H1 (cell line): ENCODE results near the gene METAP1D. TPM values are rescaled to one million over a fixed set of nuclear protein-coding genes. Genes with fewer than 3 reads are reported as not detected.
"Not testable (repeated sequence)": the region's sequence is repeated elsewhere in the genome, so short reads cannot be mapped to it uniquely, and the experiment has no call there.

Source experiments
- CTCF ChIA-PET: fragments of 300-600 bp; sonication (Branson Sonifier 250); formaldehyde crosslinking; loops from one replicate; lab custom pipeline; 2021; ENCODE audit not compliant: partially characterized antibody; lab: Charles Lee
- POLR2A ChIA-PET: fragments of 300-600 bp; sonication (Branson Sonifier 250); formaldehyde crosslinking; loops from one replicate; lab custom pipeline; 2021; ENCODE audit warnings: inconsistent platforms; ENCODE audit not compliant: partially characterized antibody; lab: Charles Lee
- DNase-seq, 2 experiments: peaks; one replicate each; pipeline versions ENCODE4 v3.0.0 to v3.0.0-alpha.2; 2010 to 2022; ENCODE audit warnings: low spot score in 2 of 2, low read depth in 1 of 2, mixed read lengths in 1 of 2
- FAIRE-seq: peaks from 2 replicates; lab custom pipeline; 2011; peaks lifted over from hg19 to GRCh38; lab: Jason Lieb, UNC
- H2AFZ ChIP-seq: 2 replicates; pipeline ENCODE4 v1.8.1; 2012; ENCODE audit warnings: low read length, inconsistent platforms
- H2AK5ac ChIP-seq: 2 replicates; pipeline ENCODE4 v1.6.1; 2013; ENCODE audit warnings: low read depth, low read length
- H2BK120ac ChIP-seq: replicated peaks from 2 replicates; pipeline ENCODE3; 2013; ENCODE audit warnings: low read depth, low read length, inconsistent platforms
- H2BK12ac ChIP-seq: 2 replicates; pipeline ENCODE4 v1.6.1; 2013; ENCODE audit warnings: low read depth, low read length
- H2BK15ac ChIP-seq: 2 replicates; pipeline ENCODE4 v1.6.1; 2013; ENCODE audit warnings: low read length
- H2BK20ac ChIP-seq: 2 replicates; pipeline ENCODE4 v1.6.1; 2013; ENCODE audit warnings: low read length
- H2BK5ac ChIP-seq: 2 replicates; pipeline ENCODE4 v1.6.1; 2013; ENCODE audit warnings: low read depth, low read length
- H3K14ac ChIP-seq: 2 replicates; pipeline ENCODE4 v1.6.1; 2013; ENCODE audit warnings: inconsistent platforms; ENCODE audit not compliant: insufficient read length
- H3K18ac ChIP-seq: 2 replicates; pipeline ENCODE4 v1.6.1; 2013; ENCODE audit warnings: low read length; ENCODE audit errors: extremely low read depth
- H3K23ac ChIP-seq: 2 replicates; pipeline ENCODE4 v1.6.1; 2013; ENCODE audit warnings: inconsistent platforms; ENCODE audit not compliant: insufficient read length
- H3K23me2 ChIP-seq: 2 replicates; pipeline ENCODE4 v1.6.1; 2013; ENCODE audit warnings: low read depth, low read length
- H3K27ac ChIP-seq: 2 replicates; pipeline ENCODE4 v1.6.1; 2011; ENCODE audit warnings: low read depth, low read length, inconsistent platforms
- H3K27me3 ChIP-seq, 4 experiments: replicated peaks in 1 of 4; 1 replicate in 1 of 4; 2 replicates in 3 of 4; pipeline versions ENCODE4 v1.6.1 to v1.8.1; 2011 to 2013; ENCODE audit warnings: low read length in 3 of 4, mild to moderate bottlenecking in 3 of 4, inconsistent platforms in 2 of 4, mixed read lengths in 2 of 4, moderate library complexity in 1 of 4; ENCODE audit not compliant: control insufficient read depth in 3 of 4, insufficient read depth in 3 of 4; ENCODE audit errors: extremely low read depth in 1 of 4
- H3K36me3 ChIP-seq, 4 experiments: 2 replicates each; pipeline versions ENCODE4 v1.6.1 to v1.8.1; 2011 to 2013; ENCODE audit warnings: mild to moderate bottlenecking in 4 of 4, low read length in 3 of 4, moderate library complexity in 2 of 4, control low read depth in 1 of 4, inconsistent platforms in 1 of 4; ENCODE audit not compliant: insufficient read depth in 4 of 4, control insufficient read depth in 2 of 4
- H3K4ac ChIP-seq: replicated peaks from 2 replicates; pipeline ENCODE3; 2013; ENCODE audit warnings: low read length, low read depth, mixed read lengths, inconsistent platforms; ENCODE audit not compliant: insufficient read length
- H3K4me1 ChIP-seq, 4 experiments: replicated peaks in 1 of 4; 1 replicate in 1 of 4; 2 replicates in 3 of 4; pipeline versions ENCODE4 v1.6.1 to v1.8.1; 2011 to 2013; ENCODE audit warnings: low read length in 3 of 4, inconsistent platforms in 2 of 4, mixed read lengths in 1 of 4; ENCODE audit not compliant: insufficient read depth in 4 of 4, control insufficient read depth in 3 of 4
- H3K4me2 ChIP-seq, 2 experiments: 2 replicates each; pipeline versions ENCODE4 v1.6.1 to v1.8.1; 2011 to 2013; ENCODE audit warnings: low read depth in 2 of 2, low read length in 2 of 2, control low read depth in 1 of 2, inconsistent platforms in 1 of 2, mild to moderate bottlenecking in 1 of 2; ENCODE audit not compliant: insufficient read depth in 1 of 2
- H3K4me3 ChIP-seq, 4 experiments: fragments of 200-600, 300-600 bp in 1 of 4; sonication (generic), shearing (Covaris generic), sonication (Bioruptor Twin) in 1 of 4; 2 replicates each; pipeline versions ENCODE4 v1.5.1 to v1.8.1; 2011 to 2016; ENCODE audit warnings: low read length in 4 of 4, low read depth in 3 of 4, control low read depth in 2 of 4, inconsistent platforms in 2 of 4, mild to moderate bottlenecking in 2 of 4, mixed read lengths in 1 of 4, moderate library complexity in 1 of 4; ENCODE audit not compliant: insufficient read depth in 2 of 4; ENCODE audit errors: extremely low read depth in 1 of 4
- H3K56ac ChIP-seq: replicated peaks from 2 replicates; pipeline ENCODE3; 2013; ENCODE audit warnings: low read depth, mild to moderate bottlenecking, mixed read lengths, low read length, inconsistent platforms; ENCODE audit not compliant: insufficient read length
- H3K79me1 ChIP-seq: 2 replicates; pipeline ENCODE4 v1.6.1; 2013; ENCODE audit warnings: low read depth, low read length, control low read depth
- H3K79me2 ChIP-seq, 2 experiments: 2 replicates each; pipeline versions ENCODE4 v1.6.1 to v1.8.1; 2012 to 2013; ENCODE audit warnings: low read length in 2 of 2, mild to moderate bottlenecking in 2 of 2, inconsistent platforms in 1 of 2; ENCODE audit not compliant: insufficient read depth in 2 of 2, control insufficient read depth in 1 of 2
- H3K9ac ChIP-seq, 4 experiments: replicated peaks in 1 of 4; 1 replicate in 1 of 4; 2 replicates in 3 of 4; pipeline versions ENCODE4 v1.6.1 to v1.8.1; 2011 to 2013; ENCODE audit warnings: low read depth in 3 of 4, low read length in 3 of 4, control low read depth in 2 of 4, mild to moderate bottlenecking in 2 of 4, moderate library complexity in 2 of 4, inconsistent platforms in 1 of 4; ENCODE audit errors: extremely low read depth in 1 of 4
- H3K9me3 ChIP-seq, 2 experiments: 2 replicates each; pipeline versions ENCODE4 v1.6.1 to v1.8.1; 2012 to 2013; ENCODE audit warnings: mild to moderate bottlenecking in 2 of 2, moderate library complexity in 2 of 2, control low read depth in 1 of 2, inconsistent platforms in 1 of 2, low read depth in 1 of 2, low read length in 1 of 2, mixed read lengths in 1 of 2; ENCODE audit not compliant: insufficient read depth in 2 of 2
- H4K20me1 ChIP-seq, 2 experiments: replicated peaks in 1 of 2; 2 replicates each; pipeline versions ENCODE3 to v1.8.1; 2011 to 2013; ENCODE audit warnings: inconsistent platforms in 2 of 2, low read length in 2 of 2, mild to moderate bottlenecking in 1 of 2; ENCODE audit not compliant: insufficient read depth in 2 of 2, control insufficient read depth in 1 of 2
- H4K5ac ChIP-seq: 2 replicates; pipeline ENCODE4 v1.6.1; 2013; ENCODE audit warnings: low read length, low read depth, mixed read lengths, inconsistent platforms; ENCODE audit not compliant: insufficient read length
- H4K8ac ChIP-seq: 2 replicates; pipeline ENCODE4 v1.8.0; 2013; ENCODE audit warnings: mild to moderate bottlenecking, moderate library complexity, low read length, inconsistent platforms; ENCODE audit not compliant: insufficient read depth; ENCODE audit errors: extremely low read depth
- H4K91ac ChIP-seq: replicated peaks from 2 replicates; pipeline ENCODE3; 2013; ENCODE audit warnings: low read length, mixed read lengths, inconsistent platforms; ENCODE audit not compliant: insufficient read length
- WGBS, 2 experiments: shearing (Covaris generic) in 1 of 2; methylation state at CpG; one replicate each; pipeline versions ENCODE4 v1.1.6 to v1.1.7; 2013 to 2015; ENCODE audit warnings: low lambda C conversion rate in 2 of 2, mixed read lengths in 2 of 2, inconsistent platforms in 1 of 2, low coverage in 1 of 2, missing lambda C conversion rate in 1 of 2; ENCODE audit not compliant: insufficient replicate concordance in 2 of 2, insufficient coverage in 1 of 2, insufficient read length in 1 of 2; ENCODE audit errors: extremely low coverage in 1 of 2, missing lambda C conversion rate in 1 of 2; 5-methylcytosine and 5-hydroxymethylcytosine counted together
- polyA plus RNA-seq, 7 experiments: library from polyadenylated mRNA; depleted of rRNA in 3 of 7; stranded (reverse) in 5 of 7; unstranded in 2 of 7; fragments of >200 nt in 5 of 7; fragments of 200-250 nt in 2 of 7; gene quantifications; 1 replicate in 5 of 7; 2 replicates in 1 of 7; 4 replicates in 1 of 7; pipeline versions ENCODE4 v1.2.1 to v1.2.3, GENCODE V29; 2011 to 2013; ENCODE audit warnings: missing spikeins in 2 of 7, mixed read lengths in 2 of 7
- total RNA-seq: library from RNA; stranded (reverse); fragmentation: NEBNext Ultra II Directional; extraction: Animal tissue kit (Norgen Biotek cat#: 25700); gene quantifications from 2 replicates; pipeline ENCODE4 v1.2.1, GENCODE V29; 2021

METAP1D gene
- total and polyA plus RNA-seq, 2 of the 8 experiments (the other 6 are each of a cell fraction or from before 2014, with no cell fraction given) = 3.9 to 6.2 TPM

DNA sequence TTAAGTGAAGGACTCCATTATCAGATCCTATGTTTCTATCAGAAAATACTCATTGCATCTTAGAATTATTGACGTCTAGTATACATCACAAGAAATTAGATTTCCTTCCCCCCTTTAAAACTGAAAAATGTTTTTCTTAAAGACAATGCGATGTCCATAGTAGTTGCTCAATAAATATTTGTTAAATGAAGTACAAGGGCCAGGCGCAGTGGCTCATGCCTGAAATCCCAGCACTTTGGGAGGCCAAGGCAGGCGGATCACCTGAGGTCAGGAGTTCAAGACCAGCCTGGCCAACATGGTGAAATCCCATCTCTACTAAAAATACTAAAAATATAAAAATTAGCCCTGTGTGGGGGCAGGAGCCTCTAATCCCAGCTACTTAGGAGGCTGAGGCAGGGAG is 68.2 kb downstream of the METAP1D start:
- H2BK12ac ChIP-seq, H4K8ac ChIP-seq, H3K4ac ChIP-seq, H4K20me1 ChIP-seq, H2AK5ac ChIP-seq, H4K91ac ChIP-seq, H3K4me1 ChIP-seq, H3K18ac ChIP-seq, H3K4me2 ChIP-seq, H3K23me2 ChIP-seq, H2BK15ac ChIP-seq, H3K56ac ChIP-seq, H3K27me3 ChIP-seq, H3K9me3 ChIP-seq, H2BK5ac ChIP-seq, H3K27ac ChIP-seq, H3K9ac ChIP-seq, H4K5ac ChIP-seq, H2AFZ ChIP-seq, DNase-seq, POLR2A ChIA-PET, H3K23ac ChIP-seq, H3K79me1 ChIP-seq, H3K14ac ChIP-seq, H2BK20ac ChIP-seq, H3K79me2 ChIP-seq, FAIRE-seq, H3K4me3 ChIP-seq, H2BK120ac ChIP-seq, H3K36me3 ChIP-seq: not testable (repeated sequence)
- CTCF ChIA-PET = interaction anchor here (1.7 kb wide), 1 partner anchor 8 kb away, joined by 9 read pairs; no protein-coding TSS in a partner anchor
- WGBS, 2 experiments = 91% methylated on average over 4 of the region's 4 CpGs; no CpG with 5 or more reads in 1 of the 2 experiments
